Measurements from ENCODE around the gene MYL12B. TPM values are rescaled to one million over a fixed set of nuclear protein-coding genes. Genes with fewer than 3 reads are reported as not detected.
"Not testable (repeated sequence)": the region's sequence is repeated elsewhere in the genome, so short reads cannot be mapped to it uniquely, and the experiment has no call there.

The MYL12B gene
- total RNA-seq, 1 donor from 2014 or later: 197 TPM

GRCh38 chr18:3262234-3263131, 550 bp downstream of the MYL12B start:
- peak; percentile 28 for DNase-seq

- no peak for DNase-seq
Observed at GRCh38 chr18:3263132-3263700, 1.3 kb downstream of the MYL12B start.

GRCh38 chr18:3264362-3264761, 2.4 kb downstream of the MYL12B start:
- DNase-seq: no peak

GRCh38 chr18:3265564-3266033, 3.7 kb downstream of the MYL12B start:
- no peak for DNase-seq

GRCh38 chr18:3266062-3266608, 4.2 kb downstream of the MYL12B start:
- no peak for DNase-seq

GRCh38 chr18:3268306-3268705, 6.4 kb downstream of the MYL12B start:
- no peak for DNase-seq

- DNase-seq: no peak
Observed at GRCh38 chr18:3269241-3269913, 7.4 kb downstream of the MYL12B start.

GRCh38 chr18:3269914-3270299, 8.0 kb downstream of the MYL12B start:
- DNase-seq: no peak

GRCh38 chr18:3273042-3273441, 11.1 kb downstream of the MYL12B start:
- no peak for DNase-seq

- DNase-seq: not testable (repeated sequence)
Observed at GRCh38 chr18:3277643-3278213, 15.8 kb downstream of the MYL12B start.

- no peak for DNase-seq
Observed at GRCh38 chr18:3279201-3280185, 17.6 kb downstream of the MYL12B start.

- DNase-seq: peak; percentile 69
Observed at GRCh38 chr18:3281456-3282400, 19.8 kb downstream of the MYL12B start.

- no peak for DNase-seq
Observed at GRCh38 chr18:3283253-3283863, 21.4 kb downstream of the MYL12B start.

GRCh38 chr18:3283908-3284307, 22.0 kb downstream of the MYL12B start:
- DNase-seq: no peak

- no peak for DNase-seq
Observed at GRCh38 chr18:3284501-3284900, 22.6 kb downstream of the MYL12B start.

- DNase-seq: no peak
Observed at GRCh38 chr18:3286159-3286558, 24.2 kb downstream of the MYL12B start.

- DNase-seq: no peak
Observed at GRCh38 chr18:3293196-3293951, 31.4 kb downstream of the MYL12B start.

GRCh38 chr18:3294435-3295080, 32.6 kb downstream of the MYL12B start:
- no peak for DNase-seq
